Gastroesophageal sphincter (tissue), 3 donors: Measurements from ENCODE around the gene SHH.

Experiments used
- CTCF ChIP-seq, 4 experiments: fragments of 200-600 bp in 2 of 4; fragments of 450-650 bp in 2 of 4; sonication (generic) in 1 of 4; IDR thresholded peaks; one replicate each; pipeline ENCODE4 v1.5.1; 2017 to 2019; ENCODE audit warnings: antibody characterized with exemption in 4 of 4, mild to moderate bottlenecking in 2 of 4, moderate library complexity in 2 of 4
- EP300 ChIP-seq: sonication (generic); formaldehyde crosslinking; IDR thresholded peaks from one replicate; pipeline ENCODE4 v1.6.1; 2017; ENCODE audit warnings: antibody characterized with exemption, mild to moderate bottlenecking
- POLR2A ChIP-seq, 2 donors: fragments of 450-650 bp; IDR thresholded peaks; one replicate each; pipeline ENCODE4 v1.6.1; 2017; ENCODE audit warnings: antibody characterized with exemption in 2 of 2, mild to moderate bottlenecking in 2 of 2, moderate library complexity in 1 of 2
- POLR2AphosphoS5 ChIP-seq: sonication (generic); formaldehyde crosslinking; IDR thresholded peaks from one replicate; pipeline ENCODE4 v1.6.1; 2017; ENCODE audit warnings: antibody characterized with exemption

- TF ChIP-seq CTCF (IDR thresholded peaks at IDR 0.05) (no peak), POLR2A (IDR thresholded peaks at IDR 0.05) (no peak), EP300 (no peak), POLR2AphosphoS5 (no peak)
Observed at GRCh38 chr7:155791836-155792235, 20.4 kb downstream of the SHH start.
